Endothelial cell of umbilical vein (primary cell): ENCODE results near the gene ZNF79. TPM values are rescaled to one million over a fixed set of nuclear protein-coding genes. Genes with fewer than 3 reads are reported as not detected.

Source experiments
- BruUV-seq: library from RNA; stranded (reverse); fragments of 400-500 nt; replicated peaks from 2 replicates; lab custom pipeline; 2021; lab: Mats Ljungman, UMichigan
- CTCF ChIA-PET: fragments of 300-600, 350-600 bp; sonication (Branson Sonifier 250); formaldehyde crosslinking; loops from one replicate; lab custom pipeline; 2021; ENCODE audit warnings: antibody characterized with exemption, inconsistent platforms; lab: Charles Lee
- POLR2A ChIA-PET: fragments of 300-600, 350-600 bp; sonication (Branson Sonifier 250); formaldehyde crosslinking; loops from one replicate; lab custom pipeline; 2021; ENCODE audit warnings: antibody characterized with exemption, inconsistent platforms; lab: Charles Lee
- DNase-seq: peaks from one replicate; pipeline ENCODE4 v3.0.0-alpha.2; 2011; ENCODE audit warnings: low read depth, low spot score
- FAIRE-seq: peaks from 2 replicates; lab custom pipeline; 2011; peaks lifted over from hg19 to GRCh38; lab: Jason Lieb, UNC
- H2AFZ ChIP-seq: 2 replicates; pipeline ENCODE4 v1.6.0; 2012; ENCODE audit warnings: low read depth, low read length, control low read depth, inconsistent platforms
- H3K27ac ChIP-seq: 2 replicates; pipeline ENCODE4 v1.5.1; 2011; ENCODE audit warnings: low read depth, mild to moderate bottlenecking, control low read depth, low read length, moderate library complexity; ENCODE audit not compliant: insufficient read depth
- H3K27me3 ChIP-seq, 2 experiments: 2 replicates each; pipeline versions ENCODE4 v1.6.0 to v1.6.1; 2011; ENCODE audit warnings: low read length in 2 of 2, mixed read lengths in 1 of 2; ENCODE audit not compliant: control insufficient read depth in 2 of 2, insufficient read depth in 2 of 2
- H3K36me3 ChIP-seq, 2 experiments: 2 replicates in 1 of 2; 3 replicates in 1 of 2; pipeline ENCODE4 v1.5.1; 2011; ENCODE audit warnings: low read length in 2 of 2, mild to moderate bottlenecking in 1 of 2, moderate library complexity in 1 of 2; ENCODE audit not compliant: control insufficient read depth in 2 of 2, insufficient read depth in 2 of 2; ENCODE audit errors: extremely low read depth in 1 of 2
- H3K4me1 ChIP-seq: 3 replicates; pipeline ENCODE4 v1.5.1; 2011; ENCODE audit warnings: mild to moderate bottlenecking, low read length; ENCODE audit not compliant: control insufficient read depth, insufficient read depth; ENCODE audit errors: extremely low read depth
- H3K4me2 ChIP-seq: 2 replicates; pipeline ENCODE4 v1.6.1; 2011; ENCODE audit warnings: low read length, control low read depth, mixed read lengths; ENCODE audit not compliant: insufficient read depth
- H3K4me3 ChIP-seq, 3 experiments: fragments of 200-600 bp in 1 of 3; sonication (generic), shearing (Covaris generic) in 1 of 3; replicated peaks in 1 of 3; 2 replicates each; pipeline ENCODE4 v1.5.1; 2011 to 2016; ENCODE audit warnings: control low read depth in 3 of 3, low read length in 3 of 3, mild to moderate bottlenecking in 2 of 3, inconsistent platforms in 1 of 3, low read depth in 1 of 3, moderate library complexity in 1 of 3; ENCODE audit not compliant: insufficient read depth in 1 of 3
- H3K79me2 ChIP-seq: 2 replicates; pipeline ENCODE4 v1.6.0; 2012; ENCODE audit warnings: low read length, inconsistent platforms; ENCODE audit not compliant: control insufficient read depth, insufficient read depth
- H3K9ac ChIP-seq: replicated peaks from 2 replicates; pipeline ENCODE3; 2011; ENCODE audit warnings: low read length, control low read depth; ENCODE audit not compliant: insufficient read depth; ENCODE audit errors: extremely low read depth
- H3K9me1 ChIP-seq: replicated peaks from 3 replicates; pipeline ENCODE4 v1.6.0; 2011; ENCODE audit warnings: mild to moderate bottlenecking, low read length; ENCODE audit not compliant: control insufficient read depth, insufficient read depth; ENCODE audit errors: extremely low read depth
- H3K9me3 ChIP-seq: replicated peaks from 2 replicates; pipeline ENCODE4 v1.5.1; 2012; ENCODE audit warnings: low read length, inconsistent platforms; ENCODE audit not compliant: control insufficient read depth, insufficient read depth
- H4K20me1 ChIP-seq: replicated peaks from 2 replicates; pipeline ENCODE3; 2011; ENCODE audit warnings: mild to moderate bottlenecking, low read length; ENCODE audit not compliant: control insufficient read depth, insufficient read depth; ENCODE audit errors: extremely low read depth
- EZH2 ChIP-seq: IDR thresholded peaks from 2 replicates; pipeline ENCODE4 v1.6.1; 2012; ENCODE audit warnings: borderline replicate concordance, low read depth, mild to moderate bottlenecking, moderate library complexity, low read length, inconsistent platforms; ENCODE audit not compliant: severe bottlenecking
- FOS ChIP-seq: IDR thresholded peaks from 2 replicates; pipeline ENCODE4 v1.6.1; 2011; ENCODE audit warnings: mild to moderate bottlenecking, low read length, moderate library complexity, borderline replicate concordance; ENCODE audit not compliant: insufficient read depth
- GATA2 ChIP-seq: IDR thresholded peaks from 2 replicates; pipeline ENCODE4 v1.7.0; 2011; ENCODE audit warnings: low read depth, mild to moderate bottlenecking, moderate library complexity, mixed read lengths, low read length; ENCODE audit not compliant: insufficient read length, insufficient read depth
- JUN ChIP-seq: IDR thresholded peaks from 2 replicates; pipeline ENCODE4 v1.6.1; 2011; ENCODE audit warnings: borderline replicate concordance, low read depth; ENCODE audit not compliant: insufficient read length, insufficient read depth
- MYC ChIP-seq: IDR thresholded peaks from one replicate; pipeline ENCODE4 v1.6.1; 2011; ENCODE audit warnings: mild to moderate bottlenecking, low read depth, low read length
- POLR2A ChIP-seq: IDR thresholded peaks from 2 replicates; pipeline ENCODE4 v1.6.1; 2012; ENCODE audit warnings: low read depth, mild to moderate bottlenecking, control low read depth, low read length
- POLR2AphosphoS5 ChIP-seq: IDR thresholded peaks from 2 replicates; pipeline ENCODE4 v1.6.1; 2012; ENCODE audit warnings: low read depth, mild to moderate bottlenecking, control low read depth, low read length, moderate library complexity; ENCODE audit not compliant: insufficient read depth
- dilution Hi-C: fragments of 300-500 bp; cut with MboI; formaldehyde crosslinking; loops from one replicate; pipeline ENCODE4 v1.15.0; 2019; ENCODE audit warnings: low sequenced_read_pairs; ENCODE audit not compliant: extremely low pct_ligation_motif_present
- intact Hi-C: fragments of 100-400 bp; cut with micrococcal nuclease; formaldehyde crosslinking; loops from one replicate; pipeline ENCODE4 v1.10.0; 2022
- polyA plus RNA-seq, 4 experiments: library from polyadenylated mRNA; depleted of rRNA in 3 of 4; stranded (reverse) in 3 of 4; unstranded in 1 of 4; fragments of >200 nt; gene quantifications; 2 replicates each; pipeline versions ENCODE4 v1.2.1 to v1.2.3, GENCODE V29; 2011 to 2012; ENCODE audit warnings: missing spikeins in 1 of 4
- total RNA-seq: library from RNA; stranded (reverse); gene quantifications from 2 replicates; pipeline ENCODE4 v1.2.3, GENCODE V29; 2021
- TF ChIP-seq, protein P1 (sequence below): IDR thresholded peaks from 2 replicates; pipeline ENCODE4 v1.6.1; 2011; ENCODE audit not compliant: insufficient read depth, insufficient read length
- TF ChIP-seq, protein P2 (sequence below), 2 donors: IDR thresholded peaks; 1 replicate in 1 of 2; 2 replicates in 1 of 2; pipeline ENCODE4 v1.5.1; 2011; ENCODE audit warnings: low read length in 2 of 2, mild to moderate bottlenecking in 2 of 2, moderate library complexity in 2 of 2, control low read depth in 1 of 2, inconsistent platforms in 1 of 2, low read depth in 1 of 2; ENCODE audit not compliant: insufficient read depth in 1 of 2; ENCODE audit errors: extremely low read depth in 1 of 2

The ZNF79 gene
- total and polyA plus RNA-seq, 2 donors (not counting 3 experiments of a cell fraction or from before 2014, with no cell fraction given), result 6.3 to 10.6 TPM

DNA sequence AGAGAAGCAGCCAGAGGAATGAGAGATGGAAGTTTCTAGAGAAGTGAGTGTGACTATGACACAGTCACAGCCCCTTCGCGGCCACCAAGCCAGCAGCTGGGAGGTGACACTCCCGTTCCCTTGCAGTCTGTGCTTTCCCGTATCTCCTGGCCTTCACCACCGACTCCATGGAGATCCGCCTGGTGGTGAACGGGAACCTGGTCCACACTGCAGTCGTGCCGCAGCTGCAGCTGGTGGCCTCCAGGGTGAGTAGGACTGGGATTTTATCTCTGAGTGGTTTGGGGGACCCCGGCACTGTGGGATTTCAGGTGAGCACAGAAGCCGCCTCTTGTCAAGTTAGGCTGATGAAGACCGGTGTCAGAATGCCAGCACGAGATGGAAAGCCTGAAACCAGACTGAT lies 39.3 kb upstream of the ZNF79 start:
- peaks cover 0 to 5% of the 10 kb centered on the region in 2 experiments for H3K27me3 ChIP-seq
- H4K20me1 ChIP-seq, result no peaks in the 10 kb centered on the region
- no TSS peak for BruUV-seq
- ChIA-PET POLR2A (no interaction called here), CTCF (interaction anchor here (1.0 to 1.1 kb wide), 3 partner anchors 9 to 171 kb away, joined by 3 read pairs; no protein-coding TSS in a partner anchor)
- DNase-seq (no peak), FAIRE-seq (no peak)
- H3K27ac ChIP-seq, result no peak overlapping the region
- no peak overlapping the region for H3K4me3 ChIP-seq
- TF ChIP-seq, protein P1, sequence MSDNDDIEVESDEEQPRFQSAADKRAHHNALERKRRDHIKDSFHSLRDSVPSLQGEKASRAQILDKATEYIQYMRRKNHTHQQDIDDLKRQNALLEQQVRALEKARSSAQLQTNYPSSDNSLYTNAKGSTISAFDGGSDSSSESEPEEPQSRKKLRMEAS, result no peak
- dilution Hi-C loops (no loop called here), intact Hi-C loops (no loop called here)
- H3K79me2 ChIP-seq, result no peaks in the 10 kb centered on the region
- no peak overlapping the region for H3K9ac ChIP-seq
- H3K36me3 ChIP-seq, result no peaks in the 10 kb centered on the region
- H3K9me1 ChIP-seq, result no peaks in the 10 kb centered on the region
- no peak overlapping the region for H3K4me2 ChIP-seq
- H3K9me3 ChIP-seq, result no peaks in the 10 kb centered on the region
- H2AFZ ChIP-seq, result no peak overlapping the region
- no peaks in the 10 kb centered on the region for H3K4me1 ChIP-seq

DNA sequence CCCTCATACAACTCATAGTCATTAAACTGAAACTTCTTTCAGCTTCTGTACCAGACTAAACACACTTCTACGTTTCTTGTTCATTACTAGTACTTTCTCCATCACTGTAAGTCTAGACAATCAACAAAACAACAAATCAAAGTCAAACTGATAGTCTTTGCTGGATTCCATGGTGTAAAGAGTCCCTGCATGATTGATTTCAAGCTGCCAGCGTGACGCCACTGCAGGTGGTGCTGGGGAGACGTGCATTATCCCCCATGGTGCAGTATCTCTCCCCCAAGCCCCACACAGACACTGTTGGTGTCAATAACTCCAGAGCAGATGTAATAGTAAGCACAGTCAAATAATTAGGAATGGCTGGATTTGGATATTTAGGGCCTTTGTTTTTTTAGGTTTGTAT lies 37.9 kb upstream of the ZNF79 start:
- TF ChIP-seq, protein P2, sequence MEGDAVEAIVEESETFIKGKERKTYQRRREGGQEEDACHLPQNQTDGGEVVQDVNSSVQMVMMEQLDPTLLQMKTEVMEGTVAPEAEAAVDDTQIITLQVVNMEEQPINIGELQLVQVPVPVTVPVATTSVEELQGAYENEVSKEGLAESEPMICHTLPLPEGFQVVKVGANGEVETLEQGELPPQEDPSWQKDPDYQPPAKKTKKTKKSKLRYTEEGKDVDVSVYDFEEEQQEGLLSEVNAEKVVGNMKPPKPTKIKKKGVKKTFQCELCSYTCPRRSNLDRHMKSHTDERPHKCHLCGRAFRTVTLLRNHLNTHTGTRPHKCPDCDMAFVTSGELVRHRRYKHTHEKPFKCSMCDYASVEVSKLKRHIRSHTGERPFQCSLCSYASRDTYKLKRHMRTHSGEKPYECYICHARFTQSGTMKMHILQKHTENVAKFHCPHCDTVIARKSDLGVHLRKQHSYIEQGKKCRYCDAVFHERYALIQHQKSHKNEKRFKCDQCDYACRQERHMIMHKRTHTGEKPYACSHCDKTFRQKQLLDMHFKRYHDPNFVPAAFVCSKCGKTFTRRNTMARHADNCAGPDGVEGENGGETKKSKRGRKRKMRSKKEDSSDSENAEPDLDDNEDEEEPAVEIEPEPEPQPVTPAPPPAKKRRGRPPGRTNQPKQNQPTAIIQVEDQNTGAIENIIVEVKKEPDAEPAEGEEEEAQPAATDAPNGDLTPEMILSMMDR (IDR thresholded peaks at IDR 0.05; ENCODE audit: extremely low read depth in 1 of 2, insufficient read depth in 1 of 2, low read depth in 1 of 2, low read length in 2 of 2), result no peak
- no peak for TF ChIP-seq POLR2AphosphoS5
- TF ChIP-seq POLR2A, result no peak
- TF ChIP-seq JUN, result no peak
- TF ChIP-seq MYC, result no peak
- TF ChIP-seq, protein P1, result no peak
- no peak for TF ChIP-seq FOS
- no peak for TF ChIP-seq EZH2
- TF ChIP-seq GATA2, result no peak
- no TSS peak for BruUV-seq

More for the DNA sequence above, 37.9 kb upstream of the ZNF79 start:
- no peak for FAIRE-seq
- dilution Hi-C loops, result no loop called here
- CTCF ChIA-PET, result no interaction called here
- H3K4me1 ChIP-seq, result no peaks in the 10 kb centered on the region
- H2AFZ ChIP-seq, result no peak overlapping the region
- no peak overlapping the region for H3K4me2 ChIP-seq
- H3K9ac ChIP-seq, result no peak overlapping the region
- H3K9me1 ChIP-seq, result no peaks in the 10 kb centered on the region
- H3K79me2 ChIP-seq, result no peaks in the 10 kb centered on the region
- H3K36me3 ChIP-seq, result no peaks in the 10 kb centered on the region
- no peaks in the 10 kb centered on the region for H3K9me3 ChIP-seq
- POLR2A ChIA-PET, result no interaction called here
- intact Hi-C loops, result no loop called here
- no peaks in the 10 kb centered on the region for H4K20me1 ChIP-seq
- H3K27me3 ChIP-seq, result peaks cover 0 to 5% of the 10 kb centered on the region in 2 experiments
- DNase-seq, result no peak
- H3K27ac ChIP-seq, result no peak overlapping the region
- no peak overlapping the region for H3K4me3 ChIP-seq
